HEK293 (cell line): ENCODE data around the gene REG1A.

Experiments used
- HOXA7 ChIP-seq: sonication (generic); formaldehyde crosslinking; IDR thresholded peaks from 2 replicates; pipeline ENCODE4 v1.8.1; 2022; ENCODE audit warnings: missing genetic modification reagents, borderline replicate concordance
- OVOL3 ChIP-seq: fragments of 450-650 bp; formaldehyde crosslinking; IDR thresholded peaks from 2 replicates; pipeline ENCODE4 v1.5.1; 2016; ENCODE audit warnings: missing biosample characterization, missing genetic modification characterization
- ZEB2 ChIP-seq: fragments of 450-650 bp; formaldehyde crosslinking; IDR thresholded peaks from 2 replicates; pipeline ENCODE4 v1.5.1; 2016; ENCODE audit warnings: missing biosample characterization, missing genetic modification characterization
- ZNF274 ChIP-seq, 2 experiments: fragments of 200-500 bp in 1 of 2; fragments of 450-650 bp in 1 of 2; sonication (Bioruptor generic) in 1 of 2; formaldehyde crosslinking in 1 of 2; IDR thresholded peaks; 2 replicates each; pipeline versions ENCODE4 v1.5.1 to v1.6.1; 2014 to 2016; ENCODE audit warnings: borderline replicate concordance in 1 of 2, inconsistent platforms in 1 of 2, low read length in 1 of 2, missing biosample characterization in 1 of 2, missing genetic modification characterization in 1 of 2
- ZNF335 ChIP-seq: fragments of 450-650 bp; formaldehyde crosslinking; conservative IDR thresholded peaks from 2 replicates; pipeline ENCODE4 v1.5.1; 2016; ENCODE audit warnings: missing biosample characterization, missing genetic modification characterization
- ZSCAN30 ChIP-seq: fragments of 450-650 bp; IDR thresholded peaks from 2 replicates; pipeline ENCODE4 v1.5.1; 2018; ENCODE audit warnings: missing biosample characterization, mild to moderate bottlenecking, missing genetic modification characterization, moderate library complexity
- TF ChIP-seq, protein P1 (sequence below): fragments of 450-650 bp; formaldehyde crosslinking; IDR thresholded peaks from 2 replicates; pipeline ENCODE4 v1.5.1; 2016; ENCODE audit warnings: missing biosample characterization, missing genetic modification characterization
- TF ChIP-seq, protein P2 (sequence below): fragments of 450-650 bp; formaldehyde crosslinking; IDR thresholded peaks from 2 replicates; pipeline ENCODE4 v1.5.1; 2016; ENCODE audit warnings: missing biosample characterization, missing genetic modification characterization
- TF ChIP-seq, protein P3 (sequence below): fragments of 450-650 bp; formaldehyde crosslinking; IDR thresholded peaks from 2 replicates; pipeline ENCODE4 v1.5.1; 2016; ENCODE audit warnings: missing biosample characterization, missing genetic modification characterization

DNA sequence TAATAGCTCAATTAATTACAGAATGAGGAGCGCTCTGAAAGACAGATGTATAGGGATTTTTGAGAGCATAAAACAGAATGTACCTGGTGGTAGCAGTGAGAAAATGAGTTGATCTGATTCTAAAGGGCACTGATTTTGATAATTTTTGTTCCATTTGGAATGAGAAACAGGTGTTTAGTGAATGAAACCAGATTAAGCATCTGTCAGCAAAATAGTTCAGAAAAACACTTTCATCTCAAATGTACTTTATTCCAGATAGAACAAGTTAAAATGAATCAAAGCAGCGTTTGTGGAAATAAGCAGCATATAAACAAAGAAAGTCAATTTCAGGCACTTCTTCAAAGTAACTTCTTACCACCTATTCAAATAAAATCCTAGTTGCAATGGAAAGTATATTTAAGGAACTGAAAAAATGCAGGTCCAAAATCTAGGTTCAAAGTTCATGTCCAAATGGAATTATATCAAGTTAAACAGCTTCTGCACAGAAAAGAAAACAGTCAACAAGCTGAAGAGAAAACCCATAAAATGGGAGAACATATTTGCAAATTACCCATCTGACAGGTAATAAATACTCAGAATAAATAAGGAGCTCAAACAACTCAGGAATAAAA lies 51.2 kb downstream of the REG1A start:
- TF ChIP-seq, protein P1, sequence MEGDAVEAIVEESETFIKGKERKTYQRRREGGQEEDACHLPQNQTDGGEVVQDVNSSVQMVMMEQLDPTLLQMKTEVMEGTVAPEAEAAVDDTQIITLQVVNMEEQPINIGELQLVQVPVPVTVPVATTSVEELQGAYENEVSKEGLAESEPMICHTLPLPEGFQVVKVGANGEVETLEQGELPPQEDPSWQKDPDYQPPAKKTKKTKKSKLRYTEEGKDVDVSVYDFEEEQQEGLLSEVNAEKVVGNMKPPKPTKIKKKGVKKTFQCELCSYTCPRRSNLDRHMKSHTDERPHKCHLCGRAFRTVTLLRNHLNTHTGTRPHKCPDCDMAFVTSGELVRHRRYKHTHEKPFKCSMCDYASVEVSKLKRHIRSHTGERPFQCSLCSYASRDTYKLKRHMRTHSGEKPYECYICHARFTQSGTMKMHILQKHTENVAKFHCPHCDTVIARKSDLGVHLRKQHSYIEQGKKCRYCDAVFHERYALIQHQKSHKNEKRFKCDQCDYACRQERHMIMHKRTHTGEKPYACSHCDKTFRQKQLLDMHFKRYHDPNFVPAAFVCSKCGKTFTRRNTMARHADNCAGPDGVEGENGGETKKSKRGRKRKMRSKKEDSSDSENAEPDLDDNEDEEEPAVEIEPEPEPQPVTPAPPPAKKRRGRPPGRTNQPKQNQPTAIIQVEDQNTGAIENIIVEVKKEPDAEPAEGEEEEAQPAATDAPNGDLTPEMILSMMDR (tag by site-specific recombination) = no peak
- TF ChIP-seq OVOL3 (tag by site-specific recombination) = no peak
- no peak for TF ChIP-seq ZNF274 (IDR thresholded peaks at IDR 0.05; ENCODE audit: low read length)
- no peak for TF ChIP-seq ZNF274 (tag by site-specific recombination; IDR thresholded peaks at IDR 0.05; ENCODE audit: borderline replicate concordance)
- no peak for TF ChIP-seq ZSCAN30
- no peak for TF ChIP-seq ZNF335 (tag by site-specific recombination)
- no peak for TF ChIP-seq HOXA7 (CRISPR knock-in tag)
- TF ChIP-seq, protein P2, sequence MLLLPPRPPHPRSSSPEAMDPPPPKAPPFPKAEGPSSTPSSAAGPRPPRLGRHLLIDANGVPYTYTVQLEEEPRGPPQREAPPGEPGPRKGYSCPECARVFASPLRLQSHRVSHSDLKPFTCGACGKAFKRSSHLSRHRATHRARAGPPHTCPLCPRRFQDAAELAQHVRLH = no peak
- no peak for TF ChIP-seq ZEB2 (tag by site-specific recombination)
- TF ChIP-seq, protein P3, sequence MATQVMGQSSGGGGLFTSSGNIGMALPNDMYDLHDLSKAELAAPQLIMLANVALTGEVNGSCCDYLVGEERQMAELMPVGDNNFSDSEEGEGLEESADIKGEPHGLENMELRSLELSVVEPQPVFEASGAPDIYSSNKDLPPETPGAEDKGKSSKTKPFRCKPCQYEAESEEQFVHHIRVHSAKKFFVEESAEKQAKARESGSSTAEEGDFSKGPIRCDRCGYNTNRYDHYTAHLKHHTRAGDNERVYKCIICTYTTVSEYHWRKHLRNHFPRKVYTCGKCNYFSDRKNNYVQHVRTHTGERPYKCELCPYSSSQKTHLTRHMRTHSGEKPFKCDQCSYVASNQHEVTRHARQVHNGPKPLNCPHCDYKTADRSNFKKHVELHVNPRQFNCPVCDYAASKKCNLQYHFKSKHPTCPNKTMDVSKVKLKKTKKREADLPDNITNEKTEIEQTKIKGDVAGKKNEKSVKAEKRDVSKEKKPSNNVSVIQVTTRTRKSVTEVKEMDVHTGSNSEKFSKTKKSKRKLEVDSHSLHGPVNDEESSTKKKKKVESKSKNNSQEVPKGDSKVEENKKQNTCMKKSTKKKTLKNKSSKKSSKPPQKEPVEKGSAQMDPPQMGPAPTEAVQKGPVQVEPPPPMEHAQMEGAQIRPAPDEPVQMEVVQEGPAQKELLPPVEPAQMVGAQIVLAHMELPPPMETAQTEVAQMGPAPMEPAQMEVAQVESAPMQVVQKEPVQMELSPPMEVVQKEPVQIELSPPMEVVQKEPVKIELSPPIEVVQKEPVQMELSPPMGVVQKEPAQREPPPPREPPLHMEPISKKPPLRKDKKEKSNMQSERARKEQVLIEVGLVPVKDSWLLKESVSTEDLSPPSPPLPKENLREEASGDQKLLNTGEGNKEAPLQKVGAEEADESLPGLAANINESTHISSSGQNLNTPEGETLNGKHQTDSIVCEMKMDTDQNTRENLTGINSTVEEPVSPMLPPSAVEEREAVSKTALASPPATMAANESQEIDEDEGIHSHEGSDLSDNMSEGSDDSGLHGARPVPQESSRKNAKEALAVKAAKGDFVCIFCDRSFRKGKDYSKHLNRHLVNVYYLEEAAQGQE = no peak
